ENCODE data around the gene PCBD2.

DNA sequence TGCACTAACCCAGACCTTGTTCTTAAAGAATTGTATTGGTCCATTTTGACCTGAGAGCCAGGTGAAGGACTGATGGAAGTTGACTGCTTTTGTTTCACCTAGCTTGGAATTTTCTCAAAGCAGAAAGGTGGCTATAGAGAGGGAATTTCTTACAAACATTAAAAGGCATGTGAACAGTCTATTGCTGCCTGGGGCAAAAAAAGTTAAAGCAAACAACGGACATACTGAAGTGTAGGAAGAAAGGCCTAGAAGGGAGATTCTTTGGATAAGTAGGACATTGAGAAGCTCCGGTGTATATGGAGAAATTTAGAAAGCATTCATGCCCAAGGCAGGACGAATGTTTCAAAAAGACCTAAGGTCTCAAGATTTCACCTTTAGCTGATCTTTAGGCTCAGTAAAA, 74.5 kb downstream of the PCBD2 start:
- TF ChIP-seq POLR2AphosphoS5 (IDR thresholded peaks at IDR 0.05; ENCODE audit: borderline replicate concordance, low read depth, low read length) (no peak), EZH2 (IDR thresholded peaks at IDR 0.05) (no peak), FOXP2 (optimal IDR thresholded peaks at IDR 0.05; ENCODE audit: control extremely low read depth, extremely low read length, insufficient read depth) (no peak)

Data from SK-N-MC (cell line).